Stimulated activated effector memory CD8-positive, alpha-beta T cell treated with anti-CD3 and anti-CD28 coated beads, Interleukin-12 subunit alpha, Interleukin-12 subunit beta, amount 100 ng/mL, for 72 hours (primary cell): ENCODE measurements around the gene CYP1A2.
A peak's percentile ranks its signal among the peaks of the same experiment; 100 is the strongest.

ENCODE experiments used
- ATAC-seq: fragments of 150-1000 bp; cut with Tn5 transposase; 2 replicates; pipeline ENCODE4 v1.10.0; 2021
- DNase-seq, 2 donors: peaks; one replicate each; pipeline ENCODE4 v3.0.0; 2021 to 2022; ENCODE audit warnings: low spot score in 2 of 2
- H3K27ac Mint-ChIP-seq: one replicate; pipeline ENCODE4 v1.8.0; 2022; ENCODE audit warnings: mild to moderate bottlenecking, mixed read lengths
- H3K36me3 Mint-ChIP-seq: one replicate; pipeline ENCODE4 v1.8.0; 2022; ENCODE audit warnings: mild to moderate bottlenecking, mixed read lengths
- H3K4me1 Mint-ChIP-seq: one replicate; pipeline ENCODE4 v1.8.0; 2022; ENCODE audit warnings: mixed read lengths
- H3K4me3 Mint-ChIP-seq: one replicate; pipeline ENCODE4 v1.8.0; 2022; ENCODE audit warnings: mild to moderate bottlenecking, mixed read lengths
- H3K9me3 Mint-ChIP-seq: one replicate; pipeline ENCODE4 v1.8.0; 2022; ENCODE audit warnings: mixed read lengths

Gene CYP1A2

GRCh38 chr15:74788042-74788682 is 39.5 kb downstream of the CYP1A2 start:
- ATAC-seq (no peak), DNase-seq (no peak)
- Mint-ChIP-seq H3K4me3 (peak overlapping the region; percentile 96), H3K27ac (peak overlapping the region; percentile 96), H3K36me3 (peaks cover 91% of the 10 kb centered on the region), H3K4me1 (peaks cover 97% of the 10 kb centered on the region), H3K9me3 (no peaks in the 10 kb centered on the region)

GRCh38 chr15:74788683-74789151 is 40.1 kb downstream of the CYP1A2 start:
- H3K9me3 Mint-ChIP-seq, result no peaks in the 10 kb centered on the region
- peaks cover 90% of the 10 kb centered on the region for H3K36me3 Mint-ChIP-seq
- peaks cover 97% of the 10 kb centered on the region for H3K4me1 Mint-ChIP-seq
- peak in 1 of 2 donors; percentile 79 for DNase-seq
- peak overlapping the region; percentile 96 for H3K27ac Mint-ChIP-seq
- ATAC-seq, result peak; percentile 42
- H3K4me3 Mint-ChIP-seq, result peak overlapping the region; percentile 96

- Mint-ChIP-seq H3K36me3 (peaks cover 85% of the 10 kb centered on the region), H3K4me1 (peaks cover 94% of the 10 kb centered on the region), H3K27ac (peak overlapping the region; percentile 96), H3K9me3 (no peaks in the 10 kb centered on the region), H3K4me3 (peak overlapping the region; percentile 96)
- DNase-seq, result no peak
- ATAC-seq, result no peak
These were observed 40.6 kb downstream of the CYP1A2 start for GRCh38 chr15:74789171-74789631.

GRCh38 chr15:74789741-74790079 is 41.1 kb downstream of the CYP1A2 start:
- peaks cover 94% of the 10 kb centered on the region for H3K4me1 Mint-ChIP-seq
- H3K27ac Mint-ChIP-seq, result peak overlapping the region; percentile 96
- H3K9me3 Mint-ChIP-seq, result no peaks in the 10 kb centered on the region
- no peak for DNase-seq
- H3K36me3 Mint-ChIP-seq, result peaks cover 84% of the 10 kb centered on the region
- no peak for ATAC-seq
- peak overlapping the region; percentile 96 for H3K4me3 Mint-ChIP-seq

- peak overlapping the region; percentile 96 for H3K27ac Mint-ChIP-seq
- peaks cover 85% of the 10 kb centered on the region for H3K36me3 Mint-ChIP-seq
- peak; percentile 6 for ATAC-seq
These were observed 41.7 kb downstream of the CYP1A2 start for GRCh38 chr15:74790080-74790916.

GRCh38 chr15:74791007-74791406 is 42.4 kb downstream of the CYP1A2 start:
- ATAC-seq (no peak), DNase-seq (no peak)
- no peaks in the 10 kb centered on the region for H3K9me3 Mint-ChIP-seq
- H3K4me1 Mint-ChIP-seq, result peaks cover 94% of the 10 kb centered on the region
- peak overlapping the region; percentile 96 for H3K4me3 Mint-ChIP-seq
- H3K36me3 Mint-ChIP-seq, result peaks cover 85% of the 10 kb centered on the region
- H3K27ac Mint-ChIP-seq, result peak overlapping the region; percentile 96

More at GRCh38 chr15:74790080-74790916, 41.7 kb downstream of the CYP1A2 start:
- Mint-ChIP-seq H3K4me3 (peak overlapping the region; percentile 96), H3K4me1 (peaks cover 94% of the 10 kb centered on the region), H3K9me3 (no peaks in the 10 kb centered on the region)
- peak in 1 of 2 donors; percentile 64 for DNase-seq

- Mint-ChIP-seq H3K9me3 (no peaks in the 10 kb centered on the region), H3K36me3 (peaks cover 86% of the 10 kb centered on the region), H3K4me3 (peak overlapping the region; percentile 96), H3K4me1 (peaks cover 95% of the 10 kb centered on the region), H3K27ac (peak overlapping the region; percentile 96)
- no peak for ATAC-seq
- no peak for DNase-seq
These were observed 43.0 kb downstream of the CYP1A2 start for GRCh38 chr15:74791667-74792066.

GRCh38 chr15:74792227-74793016 is 43.8 kb downstream of the CYP1A2 start:
- H3K9me3 Mint-ChIP-seq, result no peaks in the 10 kb centered on the region
- peak overlapping the region; percentile 96 for H3K4me3 Mint-ChIP-seq
- peaks cover 92% of the 10 kb centered on the region for H3K4me1 Mint-ChIP-seq
- no peak for ATAC-seq
- peaks cover 86% of the 10 kb centered on the region for H3K36me3 Mint-ChIP-seq
- peak overlapping the region; percentile 96 for H3K27ac Mint-ChIP-seq
- DNase-seq, result no peak

GRCh38 chr15:74793135-74794028 is 44.7 kb downstream of the CYP1A2 start:
- Mint-ChIP-seq H3K9me3 (no peaks in the 10 kb centered on the region), H3K4me3 (peak overlapping the region; percentile 96), H3K27ac (peak overlapping the region; percentile 96), H3K36me3 (peaks cover 86% of the 10 kb centered on the region), H3K4me1 (peaks cover 92% of the 10 kb centered on the region)
- peak in 1 of 2 donors; percentile 74 for DNase-seq
- ATAC-seq, result peak; percentile 53

GRCh38 chr15:74794248-74794969 is 45.8 kb downstream of the CYP1A2 start:
- peak; percentile 45 for ATAC-seq
- peaks cover 86% of the 10 kb centered on the region for H3K36me3 Mint-ChIP-seq
- peak overlapping the region; percentile 45 for H3K4me3 Mint-ChIP-seq

GRCh38 chr15:74794970-74795349 is 46.3 kb downstream of the CYP1A2 start:
- H3K36me3 Mint-ChIP-seq, result peaks cover 86% of the 10 kb centered on the region
- H3K4me1 Mint-ChIP-seq, result peaks cover 92% of the 10 kb centered on the region
- peak overlapping the region; percentile 45 for H3K4me3 Mint-ChIP-seq
- ATAC-seq (no peak), DNase-seq (no peak)
- no peaks in the 10 kb centered on the region for H3K9me3 Mint-ChIP-seq
- H3K27ac Mint-ChIP-seq, result peak overlapping the region; percentile 91

More at GRCh38 chr15:74794248-74794969, 45.8 kb downstream of the CYP1A2 start:
- no peak for DNase-seq
- Mint-ChIP-seq H3K9me3 (no peaks in the 10 kb centered on the region), H3K4me1 (peaks cover 92% of the 10 kb centered on the region), H3K27ac (peak overlapping the region; percentile 91)

GRCh38 chr15:74795966-74796625 is 47.5 kb downstream of the CYP1A2 start:
- Mint-ChIP-seq H3K27ac (peak overlapping the region; percentile 83), H3K9me3 (no peaks in the 10 kb centered on the region), H3K36me3 (peaks cover 89% of the 10 kb centered on the region), H3K4me3 (peak overlapping the region; percentile 45), H3K4me1 (peaks cover 88% of the 10 kb centered on the region)
- peak; percentile 35 for ATAC-seq
- no peak for DNase-seq
